ENCODE data around the gene PRKD1.

- TF ChIP-seq CTCF (IDR thresholded peaks at IDR 0.05; ENCODE audit: low read length) = no peak
- no peak for TF ChIP-seq EZH2 (IDR thresholded peaks at IDR 0.05; ENCODE audit: borderline replicate concordance, low read length)
These were observed 109.8 kb downstream of the PRKD1 start for GRCh38 chr14:29817767-29818405.
